H9 (cell line): Measurements from ENCODE around the gene CIT. TPM values are rescaled to one million over a fixed set of nuclear protein-coding genes. Genes with fewer than 3 reads are reported as not detected.

ENCODE experiments used
- DNase-seq: peaks from one replicate; pipeline ENCODE4 v3.0.0-alpha.2; 2017
- H2AFZ ChIP-seq: one replicate; pipeline ENCODE4 v1.6.1; 2013; ENCODE audit warnings: mild to moderate bottlenecking, low read length, control low read depth, moderate library complexity
- H2AK5ac ChIP-seq: 2 replicates; pipeline ENCODE4 v1.6.1; 2013; ENCODE audit warnings: low read length, control low read depth, mixed read lengths; ENCODE audit not compliant: insufficient read length
- H2BK120ac ChIP-seq: one replicate; pipeline ENCODE4 v1.6.1; 2013; ENCODE audit warnings: low read depth, mild to moderate bottlenecking, low read length, control low read depth, inconsistent platforms; ENCODE audit not compliant: poor library complexity, severe bottlenecking
- H2BK12ac ChIP-seq: 2 replicates; pipeline ENCODE4 v1.6.1; 2013; ENCODE audit warnings: low read length, control low read depth, mixed read lengths, low read depth; ENCODE audit not compliant: insufficient read length
- H2BK15ac ChIP-seq: 2 replicates; pipeline ENCODE4 v1.6.1; 2013; ENCODE audit warnings: low read depth, low read length, control low read depth
- H2BK20ac ChIP-seq: one replicate; pipeline ENCODE4 v1.6.1; 2013; ENCODE audit warnings: low read depth, mild to moderate bottlenecking, low read length, control low read depth, inconsistent platforms; ENCODE audit not compliant: poor library complexity, severe bottlenecking
- H2BK5ac ChIP-seq: 2 replicates; pipeline ENCODE4 v1.6.1; 2013; ENCODE audit warnings: low read length, control low read depth, mixed read lengths; ENCODE audit not compliant: insufficient read length
- H3K14ac ChIP-seq: 2 replicates; pipeline ENCODE4 v1.6.1; 2013; ENCODE audit warnings: low read length, control low read depth; ENCODE audit not compliant: insufficient read depth
- H3K18ac ChIP-seq: 2 replicates; pipeline ENCODE4 v1.6.1; 2013; ENCODE audit warnings: low read depth, mild to moderate bottlenecking, mixed read lengths, low read length, control low read depth; ENCODE audit not compliant: insufficient read length
- H3K23ac ChIP-seq: 2 replicates; pipeline ENCODE4 v1.6.1; 2013; ENCODE audit warnings: low read length, control low read depth, mixed read lengths, low read depth; ENCODE audit not compliant: insufficient read length
- H3K23me2 ChIP-seq: 2 replicates; pipeline ENCODE4 v1.6.1; 2013; ENCODE audit warnings: low read depth, mild to moderate bottlenecking, mixed read lengths, low read length, control low read depth; ENCODE audit not compliant: insufficient read length, poor library complexity, severe bottlenecking
- H3K27ac ChIP-seq: 2 replicates; pipeline ENCODE4 v1.5.1; 2013; ENCODE audit warnings: low read length, control low read depth, mixed read lengths, low read depth; ENCODE audit not compliant: insufficient read length
- H3K27me3 ChIP-seq: 2 replicates; pipeline ENCODE4 v1.6.1; 2013; ENCODE audit warnings: low read length, control low read depth, inconsistent platforms; ENCODE audit not compliant: insufficient read depth
- H3K4ac ChIP-seq: 2 replicates; pipeline ENCODE4 v1.6.1; 2013; ENCODE audit warnings: low read depth, mild to moderate bottlenecking, control low read depth, inconsistent platforms, low read length, moderate library complexity
- H3K4me1 ChIP-seq: 2 replicates; pipeline ENCODE4 v1.6.1; 2013; ENCODE audit warnings: low read length, control low read depth, inconsistent platforms; ENCODE audit not compliant: insufficient read depth
- H3K4me2 ChIP-seq: 2 replicates; pipeline ENCODE4 v1.6.1; 2013; ENCODE audit warnings: low read length, control low read depth, mixed read lengths; ENCODE audit not compliant: insufficient read length, insufficient read depth
- H3K56ac ChIP-seq: 2 replicates; pipeline ENCODE4 v1.6.1; 2013; ENCODE audit warnings: low read depth, mild to moderate bottlenecking, mixed read lengths, low read length, control low read depth; ENCODE audit not compliant: insufficient read length
- H3K79me1 ChIP-seq: 2 replicates; pipeline ENCODE4 v1.6.1; 2013; ENCODE audit warnings: low read depth, mild to moderate bottlenecking, moderate library complexity, low read length, control low read depth, inconsistent platforms; ENCODE audit not compliant: insufficient read depth, poor library complexity, severe bottlenecking
- H3K79me2 ChIP-seq: 2 replicates; pipeline ENCODE4 v1.6.1; 2013; ENCODE audit warnings: low read length, control low read depth, inconsistent platforms; ENCODE audit not compliant: insufficient read depth
- H3K9ac ChIP-seq: 2 replicates; pipeline ENCODE4 v1.6.1; 2013; ENCODE audit warnings: low read length, control low read depth, mixed read lengths; ENCODE audit not compliant: insufficient read length; ENCODE audit errors: extremely low read depth
- H3K9me3 ChIP-seq: one replicate; pipeline ENCODE4 v1.6.1; 2013; ENCODE audit warnings: low read depth, low read length, inconsistent platforms; ENCODE audit not compliant: control insufficient read depth
- H3T11ph ChIP-seq: one replicate; pipeline ENCODE4 v1.6.1; 2013; ENCODE audit warnings: mild to moderate bottlenecking, low read length, control low read depth, inconsistent platforms
- H4K20me1 ChIP-seq: one replicate; pipeline ENCODE4 v1.6.1; 2013; ENCODE audit not compliant: control insufficient read depth, insufficient read length, insufficient read depth
- H4K5ac ChIP-seq: 2 replicates; pipeline ENCODE4 v1.6.1; 2013; ENCODE audit warnings: low read depth, mild to moderate bottlenecking, mixed read lengths, low read length, control low read depth; ENCODE audit not compliant: insufficient read length
- H4K8ac ChIP-seq: replicated peaks from 2 replicates; pipeline ENCODE4 v1.6.1; 2013; ENCODE audit warnings: low read length, control low read depth, mixed read lengths, low read depth; ENCODE audit not compliant: insufficient read length
- H4K91ac ChIP-seq: 2 replicates; pipeline ENCODE4 v1.6.1; 2013; ENCODE audit warnings: low read depth, mild to moderate bottlenecking, moderate library complexity, mixed read lengths, low read length, control low read depth; ENCODE audit not compliant: insufficient read length
- H3K27ac Mint-ChIP-seq, 3 experiments: 2 replicates in 2 of 3; 3 replicates in 1 of 3; pipeline ENCODE4 v1.8.0; 2020 to 2021; ENCODE audit warnings: mixed read lengths in 3 of 3, mild to moderate bottlenecking in 1 of 3, moderate library complexity in 1 of 3
- H3K27me3 Mint-ChIP-seq: 2 replicates; pipeline ENCODE4 v1.8.0; 2021; ENCODE audit warnings: low read depth, mild to moderate bottlenecking, moderate library complexity, mixed read lengths
- H3K36me3 Mint-ChIP-seq, 3 experiments: 2 replicates in 2 of 3; 3 replicates in 1 of 3; pipeline ENCODE4 v1.8.0; 2020 to 2021; ENCODE audit warnings: low read depth in 3 of 3, mixed read lengths in 3 of 3; ENCODE audit not compliant: insufficient read depth in 1 of 3
- H3K4me1 Mint-ChIP-seq, 2 experiments: 2 replicates each; pipeline ENCODE4 v1.8.0; 2020; ENCODE audit warnings: mixed read lengths in 2 of 2
- H3K4me3 Mint-ChIP-seq, 2 experiments: 2 replicates in 1 of 2; 3 replicates in 1 of 2; pipeline ENCODE4 v1.8.0; 2020 to 2021; ENCODE audit warnings: mild to moderate bottlenecking in 2 of 2, mixed read lengths in 2 of 2, moderate library complexity in 1 of 2
- H3K9me3 Mint-ChIP-seq, 2 experiments: 2 replicates in 1 of 2; 3 replicates in 1 of 2; pipeline ENCODE4 v1.8.0; 2020; ENCODE audit warnings: mild to moderate bottlenecking in 2 of 2, mixed read lengths in 2 of 2, moderate library complexity in 1 of 2
- WGBS: extraction: QIAGEN DNeasy Blood & Tissue Kit; methylation state at CpG from one replicate; pipeline ENCODE4 v1.1.7; 2013; ENCODE audit warnings: missing lambda C conversion rate, low lambda C conversion rate, mixed read lengths; ENCODE audit not compliant: insufficient read length; ENCODE audit errors: extremely low coverage; 5-methylcytosine and 5-hydroxymethylcytosine counted together
- total RNA-seq: library from RNA; stranded (reverse); gene quantifications from 2 replicates; pipeline ENCODE4 v1.2.1, GENCODE V29; 2021
- TF ChIP-seq, protein P1 (sequence below): fragments of 200-600 bp; sonication (generic); conservative IDR thresholded peaks from 3 replicates; pipeline ENCODE4 v1.8.0; 2021; ENCODE audit warnings: antibody characterized with exemption, mild to moderate bottlenecking

Gene CIT
- total RNA-seq, 1 experiment from 2014 or later: 55.3 TPM

DNA sequence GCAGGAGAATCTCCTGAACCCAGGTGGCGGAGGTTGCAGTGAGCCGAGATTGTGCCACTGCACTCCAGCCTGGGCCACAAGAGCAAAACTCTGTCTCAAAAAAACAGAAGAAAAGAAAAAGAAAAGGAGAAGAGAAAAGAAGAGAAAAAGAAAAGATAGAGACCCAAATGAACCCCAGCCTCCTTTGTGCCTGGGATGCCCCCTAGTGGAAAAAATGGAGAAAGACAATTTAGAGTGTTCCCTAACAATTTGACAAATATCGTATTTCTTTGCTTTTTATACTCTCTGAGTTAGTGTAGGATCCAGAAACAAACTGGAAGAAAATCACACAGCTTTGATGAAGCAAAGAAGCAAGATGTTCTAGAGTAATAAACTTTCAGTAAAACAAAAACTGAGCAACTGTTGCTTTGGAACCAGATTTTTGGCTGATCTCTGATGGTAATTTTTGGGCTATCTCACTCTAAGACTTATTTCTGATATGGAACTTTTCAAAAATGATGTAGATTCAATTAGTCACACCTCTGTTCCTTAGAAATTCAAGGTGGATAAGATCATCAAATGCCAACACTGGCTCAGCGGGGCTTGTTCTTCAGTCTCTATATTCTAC is 227.8 kb downstream of the CIT start:
- no peak overlapping the region for H2BK12ac ChIP-seq
- no peak overlapping the region for H2BK20ac ChIP-seq
- no peaks in the 10 kb centered on the region for H3K27me3 ChIP-seq
- H3K9ac ChIP-seq: no peak overlapping the region
- H3K4me3 Mint-ChIP-seq: no peak overlapping the region
- no peaks in the 10 kb centered on the region for H3K79me1 ChIP-seq
- no peak overlapping the region for H3K27ac Mint-ChIP-seq
- no peak overlapping the region for H3K14ac ChIP-seq
- no peak overlapping the region for H4K91ac ChIP-seq
- H2BK5ac ChIP-seq: no peak overlapping the region
- H3K9me3 Mint-ChIP-seq: peaks cover 26 to 28% of the 10 kb centered on the region in 2 experiments
- no peak overlapping the region for H3K4me2 ChIP-seq
- no peak overlapping the region for H4K8ac ChIP-seq
- no peak overlapping the region for H3K18ac ChIP-seq
- no peak overlapping the region for H4K5ac ChIP-seq
- no peak overlapping the region for H2AK5ac ChIP-seq
- H2BK15ac ChIP-seq: no peak overlapping the region
- no peaks in the 10 kb centered on the region for H3K4me1 Mint-ChIP-seq
- H3K36me3 Mint-ChIP-seq: peaks cover 1 to 9% (median 8%) of the 10 kb centered on the region in 3 experiments; a peak in 5 of 7 replicates
- no peaks in the 10 kb centered on the region for H4K20me1 ChIP-seq
- no peak overlapping the region for H2AFZ ChIP-seq
- no peaks in the 10 kb centered on the region for H3K9me3 ChIP-seq
- H3K23ac ChIP-seq: no peak overlapping the region
- H3K4me1 ChIP-seq: no peaks in the 10 kb centered on the region
- no peak overlapping the region for H3K27ac ChIP-seq
- TF ChIP-seq, protein P1, sequence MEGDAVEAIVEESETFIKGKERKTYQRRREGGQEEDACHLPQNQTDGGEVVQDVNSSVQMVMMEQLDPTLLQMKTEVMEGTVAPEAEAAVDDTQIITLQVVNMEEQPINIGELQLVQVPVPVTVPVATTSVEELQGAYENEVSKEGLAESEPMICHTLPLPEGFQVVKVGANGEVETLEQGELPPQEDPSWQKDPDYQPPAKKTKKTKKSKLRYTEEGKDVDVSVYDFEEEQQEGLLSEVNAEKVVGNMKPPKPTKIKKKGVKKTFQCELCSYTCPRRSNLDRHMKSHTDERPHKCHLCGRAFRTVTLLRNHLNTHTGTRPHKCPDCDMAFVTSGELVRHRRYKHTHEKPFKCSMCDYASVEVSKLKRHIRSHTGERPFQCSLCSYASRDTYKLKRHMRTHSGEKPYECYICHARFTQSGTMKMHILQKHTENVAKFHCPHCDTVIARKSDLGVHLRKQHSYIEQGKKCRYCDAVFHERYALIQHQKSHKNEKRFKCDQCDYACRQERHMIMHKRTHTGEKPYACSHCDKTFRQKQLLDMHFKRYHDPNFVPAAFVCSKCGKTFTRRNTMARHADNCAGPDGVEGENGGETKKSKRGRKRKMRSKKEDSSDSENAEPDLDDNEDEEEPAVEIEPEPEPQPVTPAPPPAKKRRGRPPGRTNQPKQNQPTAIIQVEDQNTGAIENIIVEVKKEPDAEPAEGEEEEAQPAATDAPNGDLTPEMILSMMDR: peak; percentile 93
- no peaks in the 10 kb centered on the region for H3K23me2 ChIP-seq
- no peak overlapping the region for H3T11ph ChIP-seq
- no CpG with 5 or more reads among the region's 4 CpGs for WGBS
- H3K56ac ChIP-seq: no peak overlapping the region
- no peak overlapping the region for H2BK120ac ChIP-seq
- DNase-seq: no peak
- H3K79me2 ChIP-seq: no peaks in the 10 kb centered on the region
- H3K27me3 Mint-ChIP-seq: peaks cover 12% of the 10 kb centered on the region
- no peak overlapping the region for H3K4ac ChIP-seq
